ENCODE results near the gene TRDMT1.

DNA sequence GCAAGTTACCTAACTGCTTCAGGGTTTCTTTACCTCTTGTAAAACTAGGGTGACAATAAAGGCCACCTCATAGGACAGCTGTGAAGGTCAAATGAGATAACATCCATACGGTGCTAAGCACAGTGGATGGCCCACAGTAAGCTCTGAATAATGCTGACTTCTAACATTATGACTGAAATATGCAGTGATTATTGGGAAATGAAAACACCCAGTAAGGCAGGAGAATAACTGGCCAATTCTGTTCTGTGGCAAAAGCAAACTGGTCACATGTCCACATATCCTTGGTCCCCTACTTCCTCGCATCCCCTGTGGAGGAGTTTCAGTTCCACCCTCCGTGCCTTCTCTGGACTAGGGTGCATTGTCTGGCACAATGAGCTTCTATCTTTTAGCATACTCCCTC is 73.2 kb downstream of the TRDMT1 start:
- TF ChIP-seq GATA3 (IDR thresholded peaks at IDR 0.05; ENCODE audit: low read depth, low read length) (no peak), GATA2 (IDR thresholded peaks at IDR 0.05; ENCODE audit: low read depth, low read length) (no peak)

All from SH-SY5Y (cell line).